ENCODE data around the gene MTTP. TPM values are rescaled to one million over a fixed set of nuclear protein-coding genes. Genes with fewer than 3 reads are reported as not detected.

The MTTP gene
- total RNA-seq, 1 donor from 2014 or later: not detected

GRCh38 chr4:99591757-99592156 lies 17.1 kb downstream of the MTTP start:
- peaks cover 2% of the 10 kb centered on the region for H3K4me1 Mint-ChIP-seq (ENCODE audit: low read depth, unreplicated experiment)
- H3K27ac Mint-ChIP-seq (ENCODE audit: unreplicated experiment): no peak overlapping the region
- TF ChIP-seq CTCF (IDR thresholded peaks at IDR 0.05; ENCODE audit: partially characterized antibody, unreplicated experiment): no peak
- H3K9me3 Mint-ChIP-seq (ENCODE audit: unreplicated experiment): no peaks in the 10 kb centered on the region
- no peak for DNase-seq
- H3K36me3 Mint-ChIP-seq (ENCODE audit: unreplicated experiment): no peaks in the 10 kb centered on the region
- H3K27me3 Mint-ChIP-seq (ENCODE audit: unreplicated experiment): no peaks in the 10 kb centered on the region
- no peak overlapping the region for H3K4me3 Mint-ChIP-seq (ENCODE audit: unreplicated experiment)

DNA sequence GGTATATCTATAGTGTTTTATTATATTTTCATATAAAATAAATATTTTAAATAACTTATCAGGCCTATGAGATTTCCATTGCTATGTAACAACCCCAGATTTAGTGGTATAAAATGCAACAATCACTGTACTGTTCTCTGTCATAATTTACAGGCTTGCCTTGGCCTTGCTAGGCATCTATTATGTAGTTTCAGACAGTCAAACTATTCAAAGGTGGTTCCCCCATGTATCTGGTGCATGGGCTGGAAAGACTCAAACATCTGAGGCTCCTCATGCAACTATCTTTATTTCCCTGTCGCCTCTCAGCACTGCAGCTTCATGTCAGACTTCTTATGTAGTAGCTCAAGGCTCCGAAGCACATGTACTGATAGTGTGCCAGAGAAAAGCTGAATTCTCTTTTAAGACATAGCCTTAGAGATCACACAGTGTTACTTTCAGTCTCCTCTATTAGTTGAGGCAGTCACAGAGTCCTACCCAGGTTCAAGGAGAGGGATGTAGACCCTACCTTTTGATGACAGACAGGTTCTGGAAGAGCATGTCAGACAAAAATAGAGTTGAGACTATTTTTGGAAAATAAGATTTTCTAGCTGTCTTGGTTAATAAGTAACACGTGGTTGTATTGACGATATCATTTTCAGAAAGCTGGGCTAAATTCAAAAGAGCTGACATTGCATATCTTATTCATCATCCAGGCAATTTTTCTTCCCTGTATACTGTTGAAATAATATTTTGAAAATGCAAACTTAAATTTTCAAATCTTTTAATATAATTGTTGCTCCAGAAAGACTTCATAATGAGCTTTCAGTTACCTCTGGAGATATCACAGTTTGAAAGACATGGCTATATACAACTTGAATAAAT lies 19.4 kb downstream of the MTTP start:
- H3K27ac Mint-ChIP-seq (ENCODE audit: unreplicated experiment): no peak overlapping the region
- TF ChIP-seq CTCF (IDR thresholded peaks at IDR 0.05; ENCODE audit: partially characterized antibody, unreplicated experiment): no peak
- no peaks in the 10 kb centered on the region for H3K36me3 Mint-ChIP-seq (ENCODE audit: unreplicated experiment)
- H3K4me1 Mint-ChIP-seq (ENCODE audit: low read depth, unreplicated experiment): peaks cover 4% of the 10 kb centered on the region
- H3K9me3 Mint-ChIP-seq (ENCODE audit: unreplicated experiment): no peaks in the 10 kb centered on the region
- DNase-seq: no peak
- no peak overlapping the region for H3K4me3 Mint-ChIP-seq (ENCODE audit: unreplicated experiment)
- no peaks in the 10 kb centered on the region for H3K27me3 Mint-ChIP-seq (ENCODE audit: unreplicated experiment)

DNA sequence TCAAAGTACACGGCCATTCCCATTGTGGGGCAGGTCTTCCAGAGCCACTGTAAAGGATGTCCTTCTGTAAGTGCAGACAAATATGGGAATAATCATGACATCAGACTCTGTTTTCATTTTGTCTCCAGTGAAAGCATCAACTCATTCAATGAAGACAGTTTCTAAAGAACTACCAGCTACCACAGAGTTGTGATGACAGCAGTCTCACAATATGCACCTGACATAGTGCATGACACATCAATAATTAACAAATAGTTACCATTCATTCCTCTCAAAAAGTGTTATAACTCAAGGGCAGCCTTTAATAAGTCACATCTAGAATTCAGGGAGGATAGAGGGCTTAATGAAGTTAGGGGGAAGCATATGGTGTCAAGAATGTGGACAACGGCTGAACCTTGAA lies 20.2 kb downstream of the MTTP start:
- no peak for TF ChIP-seq CTCF (IDR thresholded peaks at IDR 0.05; ENCODE audit: partially characterized antibody, unreplicated experiment)
- Mint-ChIP-seq H3K27me3 (ENCODE audit: unreplicated experiment) (no peaks in the 10 kb centered on the region), H3K9me3 (ENCODE audit: unreplicated experiment) (no peaks in the 10 kb centered on the region), H3K4me1 (ENCODE audit: low read depth, unreplicated experiment) (peaks cover 4% of the 10 kb centered on the region), H3K27ac (ENCODE audit: unreplicated experiment) (no peak overlapping the region), H3K4me3 (ENCODE audit: unreplicated experiment) (no peak overlapping the region), H3K36me3 (ENCODE audit: unreplicated experiment) (no peaks in the 10 kb centered on the region)
- no peak for DNase-seq

DNA sequence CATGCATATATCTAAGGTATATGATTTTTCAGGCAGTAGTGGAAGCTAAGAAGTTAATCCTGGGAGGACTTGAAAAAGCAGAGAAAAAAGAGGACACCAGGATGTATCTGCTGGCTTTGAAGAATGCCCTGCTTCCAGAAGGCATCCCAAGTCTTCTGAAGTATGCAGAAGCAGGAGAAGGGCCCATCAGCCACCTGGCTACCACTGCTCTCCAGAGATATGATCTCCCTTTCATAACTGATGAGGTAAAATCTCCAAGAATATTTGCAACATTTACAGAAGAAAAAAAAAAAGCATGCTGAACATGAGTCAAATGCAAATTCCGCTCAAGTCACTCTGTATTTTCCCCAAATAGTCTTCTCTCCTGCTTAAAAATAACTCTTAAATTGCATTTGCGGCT lies 32.1 kb downstream of the MTTP start:
- no peak for DNase-seq
- Mint-ChIP-seq H3K36me3 (ENCODE audit: unreplicated experiment) (no peaks in the 10 kb centered on the region), H3K4me3 (ENCODE audit: unreplicated experiment) (no peak overlapping the region), H3K4me1 (ENCODE audit: low read depth, unreplicated experiment) (no peaks in the 10 kb centered on the region), H3K9me3 (ENCODE audit: unreplicated experiment) (no peaks in the 10 kb centered on the region), H3K27ac (ENCODE audit: unreplicated experiment) (no peak overlapping the region), H3K27me3 (ENCODE audit: unreplicated experiment) (no peaks in the 10 kb centered on the region)
- no peak for TF ChIP-seq CTCF (IDR thresholded peaks at IDR 0.05; ENCODE audit: partially characterized antibody, unreplicated experiment)

GRCh38 chr4:99608417-99608816 lies 33.8 kb downstream of the MTTP start:
- TF ChIP-seq CTCF (IDR thresholded peaks at IDR 0.05; ENCODE audit: partially characterized antibody, unreplicated experiment): no peak
- Mint-ChIP-seq H3K4me3 (ENCODE audit: unreplicated experiment) (no peak overlapping the region), H3K9me3 (ENCODE audit: unreplicated experiment) (no peaks in the 10 kb centered on the region), H3K27me3 (ENCODE audit: unreplicated experiment) (no peaks in the 10 kb centered on the region), H3K4me1 (ENCODE audit: low read depth, unreplicated experiment) (no peaks in the 10 kb centered on the region), H3K36me3 (ENCODE audit: unreplicated experiment) (no peaks in the 10 kb centered on the region), H3K27ac (ENCODE audit: unreplicated experiment) (no peak overlapping the region)
- DNase-seq: no peak

All from glutamatergic neuron (in vitro differentiated cells).